Gastroesophageal sphincter (tissue), 4 donors: Measurements from ENCODE around the gene TMIGD1. TPM values are rescaled to one million over a fixed set of nuclear protein-coding genes. Genes with fewer than 3 reads are reported as not detected.

ENCODE experiments used
- ATAC-seq: fragments of 150-250 bp; one replicate; pipeline ENCODE4 v1.9.1; 2016; ENCODE audit warnings: mild to moderate bottlenecking, moderate library complexity
- H3K27ac ChIP-seq, 4 donors: fragments of 200-600 bp; sonication (generic) in 3 of 4; 1 replicate in 3 of 4; 2 replicates in 1 of 4; pipeline ENCODE4 v1.5.1; 2016 to 2019
- H3K27me3 ChIP-seq: fragments of 200-600 bp; sonication (generic); one replicate; pipeline ENCODE4 v1.5.1; 2019
- H3K36me3 ChIP-seq, 2 donors: fragments of 200-600 bp; sonication (generic); one replicate each; pipeline ENCODE4 v1.5.1; 2019; ENCODE audit warnings: control low read depth in 1 of 2
- H3K4me1 ChIP-seq, 3 donors: fragments of 200-600 bp; sonication (generic); 1 replicate in 2 of 3; 2 replicates in 1 of 3; pipeline ENCODE4 v1.5.1; 2016 to 2019; ENCODE audit warnings: control low read depth in 2 of 3
- H3K4me3 ChIP-seq, 2 donors: fragments of 200-600 bp; sonication (generic); one replicate each; pipeline ENCODE4 v1.5.1; 2019; ENCODE audit warnings: mild to moderate bottlenecking in 1 of 2, moderate library complexity in 1 of 2
- H3K9me3 ChIP-seq, 3 donors: fragments of 200-600 bp; sonication (generic); one replicate each; pipeline ENCODE4 v1.5.1; 2017 to 2019; ENCODE audit warnings: control low read depth in 2 of 3
- CTCF ChIP-seq, 4 experiments: fragments of 200-600 bp in 2 of 4; fragments of 450-650 bp in 2 of 4; sonication (generic) in 1 of 4; IDR thresholded peaks; one replicate each; pipeline ENCODE4 v1.5.1; 2017 to 2019; ENCODE audit warnings: antibody characterized with exemption in 4 of 4, mild to moderate bottlenecking in 2 of 4, moderate library complexity in 2 of 4
- EP300 ChIP-seq: sonication (generic); formaldehyde crosslinking; IDR thresholded peaks from one replicate; pipeline ENCODE4 v1.6.1; 2017; ENCODE audit warnings: antibody characterized with exemption, mild to moderate bottlenecking
- POLR2A ChIP-seq, 2 donors: fragments of 450-650 bp; IDR thresholded peaks; one replicate each; pipeline ENCODE4 v1.6.1; 2017; ENCODE audit warnings: antibody characterized with exemption in 2 of 2, mild to moderate bottlenecking in 2 of 2, moderate library complexity in 1 of 2
- POLR2AphosphoS5 ChIP-seq: sonication (generic); formaldehyde crosslinking; IDR thresholded peaks from one replicate; pipeline ENCODE4 v1.6.1; 2017; ENCODE audit warnings: antibody characterized with exemption
- WGBS, 2 donors: methylation state at CpG; one replicate each; pipeline ENCODE4 v1.1.5; 2018; ENCODE audit warnings: low coverage in 1 of 2; 5-methylcytosine and 5-hydroxymethylcytosine counted together
- small RNA-seq, 4 donors: library from RNA; depleted of rRNA; stranded (forward); fragments of <200 nt; gene quantifications; one replicate each; pipeline ENCODE3, GENCODE V24; 2016
- total RNA-seq, 4 donors: library from RNA; depleted of rRNA; stranded (reverse); fragments of >200 nt; gene quantifications; one replicate each; pipeline ENCODE4 v1.1.0, GENCODE V29; 2016

The TMIGD1 gene
- total RNA-seq, 4 donors from 2014 or later, result not detected

GRCh38 chr17:30273373-30273772 lies 60.5 kb downstream of the TMIGD1 start:
- no peak for ATAC-seq
- Histone ChIP-seq H3K4me3 (no peak overlapping the region), H3K27ac (no peak overlapping the region), H3K36me3 (peaks cover 0 to 96% of the 10 kb centered on the region in 2 donors), H3K27me3 (no peaks in the 10 kb centered on the region), H3K9me3 (no peaks in the 10 kb centered on the region), H3K4me1 (no peaks in the 10 kb centered on the region)
- TF ChIP-seq POLR2AphosphoS5 (no peak), EP300 (no peak), CTCF (IDR thresholded peaks at IDR 0.05) (no peak), POLR2A (IDR thresholded peaks at IDR 0.05) (no peak)
- WGBS, 2 donors, result 56 to 77% methylated on average over 2 of the region's 6 CpGs

- Histone ChIP-seq H3K9me3 (no peaks in the 10 kb centered on the region), H3K36me3 (peaks cover 0 to 96% of the 10 kb centered on the region in 2 donors), H3K4me3 (no peak overlapping the region), H3K27me3 (no peaks in the 10 kb centered on the region), H3K27ac (no peak overlapping the region), H3K4me1 (no peaks in the 10 kb centered on the region)
- no peak for ATAC-seq
- WGBS, 2 donors, result 84 to 89% methylated on average over 5 to 6 of the region's 6 CpGs
- TF ChIP-seq EP300 (no peak), CTCF (IDR thresholded peaks at IDR 0.05) (no peak), POLR2AphosphoS5 (no peak), POLR2A (IDR thresholded peaks at IDR 0.05) (no peak)
Observed at GRCh38 chr17:30271102-30271501, 62.8 kb downstream of the TMIGD1 start.

- no peaks in the 10 kb centered on the region for H3K9me3 ChIP-seq
- H3K27ac ChIP-seq, result no peak overlapping the region
- H3K36me3 ChIP-seq, result peaks cover 0 to 92% of the 10 kb centered on the region in 2 donors
- no peak for ATAC-seq
- no peaks in the 10 kb centered on the region for H3K27me3 ChIP-seq
- WGBS, 2 donors, result 85 to 95% methylated on average over 2 of the region's 2 CpGs
- no peak overlapping the region for H3K4me3 ChIP-seq
- H3K4me1 ChIP-seq, result peaks cover 0 to 6% (median 0%) of the 10 kb centered on the region in 3 donors
- no peak for TF ChIP-seq POLR2AphosphoS5
- no peak for TF ChIP-seq EP300
- TF ChIP-seq CTCF (IDR thresholded peaks at IDR 0.05), result no peak
- no peak for TF ChIP-seq POLR2A (IDR thresholded peaks at IDR 0.05)
Observed at GRCh38 chr17:30267625-30268024, 66.2 kb downstream of the TMIGD1 start.

Small RNA genes within 50 kb of the gene (small RNA-seq; reads per million reads assigned to genes)
- gene RF00019 (0 reads per million in 4 donors), gene RNU6-1267P (0 reads per million in 4 donors), gene RNU6-990P (0 reads per million in 4 donors)

Other genes starting within 250 kb of the TMIGD1 start
- gene NSRP1, start 217.2 kb downstream of the TMIGD1 start, total RNA-seq, result 10 to 100 TPM; 24.8 to 39.5 (median 28.4) TPM
- gene SLC6A4, start 98.4 kb downstream of the TMIGD1 start, total RNA-seq, result under 1 TPM; under 0.01 to 0.22 (median 0.09) TPM
- gene BLMH, start 42.1 kb downstream of the TMIGD1 start, total RNA-seq, result 10 to 100 TPM; 17.8 to 29.3 (median 20.7) TPM
- 100 to 1,000 TPM in 1 of 4 donors, 10 to 100 TPM in 3; 37.8 to 103 (median 57.5) TPM for gene CPD, start 44.9 kb upstream of the TMIGD1 start, total RNA-seq
- 10 to 100 TPM; 28.4 to 62.0 (median 44.6) TPM for gene GOSR1, start 143.4 kb upstream of the TMIGD1 start, total RNA-seq